HEK293 (cell line): ENCODE results near the gene NECAB3.

ENCODE experiments used
- EGR2 ChIP-seq: fragments of 450-650 bp; formaldehyde crosslinking; IDR thresholded peaks from 2 replicates; pipeline ENCODE4 v1.5.1; 2016; ENCODE audit warnings: low read depth, missing biosample characterization, missing genetic modification characterization
- GLIS1 ChIP-seq: fragments of 450-650 bp; formaldehyde crosslinking; IDR thresholded peaks from 2 replicates; pipeline ENCODE4 v1.5.1; 2016; ENCODE audit warnings: missing biosample characterization, missing genetic modification characterization
- GLIS2 ChIP-seq: fragments of 450-650 bp; formaldehyde crosslinking; IDR thresholded peaks from 2 replicates; pipeline ENCODE4 v1.5.1; 2016; ENCODE audit warnings: missing biosample characterization, missing genetic modification characterization
- KLF10 ChIP-seq: fragments of 450-650 bp; IDR thresholded peaks from 2 replicates; pipeline ENCODE4 v1.5.1; 2018; ENCODE audit warnings: missing biosample characterization, mild to moderate bottlenecking, missing genetic modification characterization
- KLF8 ChIP-seq: fragments of 450-650 bp; formaldehyde crosslinking; IDR thresholded peaks from 2 replicates; pipeline ENCODE4 v1.5.1; 2016; ENCODE audit warnings: missing biosample characterization, missing genetic modification characterization
- KLF9 ChIP-seq: fragments of 450-650 bp; formaldehyde crosslinking; IDR thresholded peaks from 2 replicates; pipeline ENCODE4 v1.5.1; 2016; ENCODE audit warnings: missing biosample characterization, missing genetic modification characterization, low read depth
- MEIS1 ChIP-seq: sonication (generic); formaldehyde crosslinking; IDR thresholded peaks from 2 replicates; pipeline ENCODE4 v1.8.1; 2022; ENCODE audit warnings: missing genetic modification reagents, mild to moderate bottlenecking, borderline replicate concordance
- OSR2 ChIP-seq: fragments of 450-650 bp; formaldehyde crosslinking; IDR thresholded peaks from 2 replicates; pipeline ENCODE4 v1.5.1; 2016; ENCODE audit warnings: missing biosample characterization, missing genetic modification characterization
- REPIN1 ChIP-seq: fragments of 450-650 bp; formaldehyde crosslinking; IDR thresholded peaks from 2 replicates; pipeline ENCODE4 v1.5.1; 2017; ENCODE audit warnings: missing biosample characterization, missing genetic modification characterization, low read depth
- SCRT1 ChIP-seq: fragments of 450-650 bp; formaldehyde crosslinking; IDR thresholded peaks from 2 replicates; pipeline ENCODE4 v1.5.1; 2016; ENCODE audit warnings: missing biosample characterization, missing genetic modification characterization, borderline replicate concordance
- SCRT2 ChIP-seq: fragments of 450-650 bp; formaldehyde crosslinking; IDR thresholded peaks from 2 replicates; pipeline ENCODE4 v1.5.1; 2016; ENCODE audit warnings: missing biosample characterization, missing genetic modification characterization
- SETDB1 ChIP-seq: IDR thresholded peaks from one replicate; pipeline ENCODE4 v1.6.1; 2017; ENCODE audit warnings: mild to moderate bottlenecking, low read length, moderate library complexity, mixed read lengths; ENCODE audit not compliant: insufficient read length
- SP2 ChIP-seq: fragments of 450-650 bp; formaldehyde crosslinking; IDR thresholded peaks from 2 replicates; pipeline ENCODE4 v1.5.1; 2016; ENCODE audit warnings: missing biosample characterization, missing genetic modification characterization
- SP3 ChIP-seq: fragments of 450-650 bp; formaldehyde crosslinking; IDR thresholded peaks from 2 replicates; pipeline ENCODE4 v1.5.1; 2016; ENCODE audit warnings: missing biosample characterization, missing genetic modification characterization
- ZBTB1 ChIP-seq: fragments of 450-650 bp; formaldehyde crosslinking; IDR thresholded peaks from 2 replicates; pipeline ENCODE4 v1.5.1; 2016; ENCODE audit warnings: missing biosample characterization, missing genetic modification characterization
- ZBTB17 ChIP-seq: fragments of 450-650 bp; formaldehyde crosslinking; IDR thresholded peaks from 2 replicates; pipeline ENCODE4 v1.5.1; 2016; ENCODE audit warnings: missing biosample characterization, missing genetic modification characterization
- ZFHX2 ChIP-seq: fragments of 450-650 bp; formaldehyde crosslinking; conservative IDR thresholded peaks from 2 replicates; pipeline ENCODE4 v1.5.1; 2016; ENCODE audit warnings: missing biosample characterization, missing genetic modification characterization
- ZNF391 ChIP-seq: fragments of 450-650 bp; formaldehyde crosslinking; IDR thresholded peaks from 2 replicates; pipeline ENCODE4 v1.5.1; 2016; ENCODE audit warnings: low read depth, missing biosample characterization, missing genetic modification characterization, borderline replicate concordance
- ZNF600 ChIP-seq: fragments of 450-650 bp; formaldehyde crosslinking; IDR thresholded peaks from 2 replicates; pipeline ENCODE4 v1.5.1; 2016; ENCODE audit warnings: missing biosample characterization, missing genetic modification characterization
- ZNF660 ChIP-seq: fragments of 450-650 bp; IDR thresholded peaks from 2 replicates; pipeline ENCODE4 v1.5.1; 2018; ENCODE audit warnings: missing biosample characterization, mild to moderate bottlenecking, missing genetic modification characterization
- ZSCAN16 ChIP-seq: fragments of 450-650 bp; formaldehyde crosslinking; IDR thresholded peaks from 2 replicates; pipeline ENCODE4 v1.5.1; 2016; ENCODE audit warnings: missing biosample characterization, missing genetic modification characterization
- ZSCAN23 ChIP-seq: fragments of 450-650 bp; formaldehyde crosslinking; IDR thresholded peaks from 2 replicates; pipeline ENCODE4 v1.5.1; 2016; ENCODE audit warnings: missing biosample characterization, missing genetic modification characterization
- TF ChIP-seq, protein P1 (sequence below): fragments of 450-650 bp; formaldehyde crosslinking; IDR thresholded peaks from 2 replicates; pipeline ENCODE4 v1.5.1; 2016; ENCODE audit warnings: missing biosample characterization, missing genetic modification characterization
- TF ChIP-seq, protein P2 (sequence below): fragments of 450-650 bp; formaldehyde crosslinking; IDR thresholded peaks from 2 replicates; pipeline ENCODE4 v1.5.1; 2016; ENCODE audit warnings: missing biosample characterization, missing genetic modification characterization
- TF ChIP-seq, protein P3 (sequence below): fragments of 450-650 bp; formaldehyde crosslinking; IDR thresholded peaks from 2 replicates; pipeline ENCODE4 v1.5.1; 2016; ENCODE audit warnings: missing biosample characterization, missing genetic modification characterization
- TF ChIP-seq, protein P4 (sequence below): sonication (generic); formaldehyde crosslinking; IDR thresholded peaks from 2 replicates; pipeline ENCODE4 v1.8.1; 2022; ENCODE audit warnings: mild to moderate bottlenecking, moderate library complexity, missing genetic modification reagents
- TF ChIP-seq, protein P5 (sequence below): fragments of 450-650 bp; formaldehyde crosslinking; IDR thresholded peaks from 2 replicates; pipeline ENCODE4 v1.5.1; 2017; ENCODE audit warnings: missing biosample characterization, missing genetic modification characterization
- TF ChIP-seq, protein P6 (sequence below): fragments of 450-650 bp; formaldehyde crosslinking; IDR thresholded peaks from 2 replicates; pipeline ENCODE4; 2016; ENCODE audit warnings: missing biosample characterization, missing genetic modification characterization

NECAB3 gene

DNA sequence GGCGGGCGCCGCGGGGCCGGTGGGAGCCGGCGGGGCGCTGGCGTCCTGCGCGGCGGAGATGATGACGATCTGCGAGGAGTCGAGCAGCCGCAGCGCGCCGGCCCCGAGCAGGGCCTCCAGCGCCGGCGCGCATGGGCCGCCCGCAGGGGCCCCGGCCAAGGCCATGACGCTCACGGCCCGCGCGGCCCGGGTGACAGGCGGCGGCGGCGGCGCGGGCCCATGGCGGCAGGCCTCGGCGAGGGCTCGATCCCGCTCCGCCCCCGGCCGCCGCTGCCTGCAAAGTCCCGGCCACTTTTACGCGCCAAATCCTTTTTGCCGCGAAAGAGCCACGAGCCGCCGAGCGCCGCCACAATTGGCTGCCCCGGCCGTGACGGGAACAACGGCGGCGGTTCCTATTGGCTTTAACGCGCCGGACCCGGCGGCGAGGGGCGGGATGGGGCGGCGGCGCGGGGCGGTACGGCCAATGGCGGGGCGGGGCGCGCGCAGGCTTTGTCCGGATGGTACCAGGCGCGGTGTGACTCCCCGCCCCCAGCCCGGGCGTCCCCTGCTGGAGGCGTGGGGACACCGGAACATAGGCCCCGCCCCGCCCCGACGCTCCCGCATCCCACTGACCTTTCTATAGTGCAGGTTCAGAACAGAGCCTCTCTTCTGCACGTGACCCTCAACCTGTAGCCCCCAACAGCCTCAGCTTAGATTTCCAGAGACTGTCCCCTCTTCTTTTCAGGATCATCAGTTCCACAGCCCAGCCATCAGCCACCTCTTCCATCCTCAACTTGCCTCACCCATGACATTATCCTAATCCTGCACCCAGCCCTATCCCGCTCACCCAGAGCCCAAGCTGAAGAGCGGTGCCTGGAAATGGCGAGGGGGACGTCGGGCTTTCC is 12.1 kb upstream of the NECAB3 start, which contains the start of gene E2F1 (continued):
- TF ChIP-seq GLIS2 (tag by site-specific recombination) (peak; percentile 37; the same call in 1 of the 2 replicates), KLF10 (tag by site-specific recombination) (peak; percentile 56; the same call in 1 of the 2 replicates), SETDB1 (no peak), ZNF660 (tag by site-specific recombination) (no peak), REPIN1 (tag by site-specific recombination) (no peak), ZBTB1 (tag by site-specific recombination) (peak; percentile 50; the same call in 1 of the 2 replicates), ZSCAN16 (tag by site-specific recombination) (0 out of 2 replicates have a peak, but pooled peaks have one; percentile 60), GLIS1 (tag by site-specific recombination) (peak; percentile 30; the same call in 1 of the 2 replicates), ZNF391 (tag by site-specific recombination) (0 out of 2 replicates have a peak, but pooled peaks have one; percentile 13), KLF8 (peak; percentile 88), SP2 (tag by site-specific recombination) (peak; percentile 90), KLF9 (tag by site-specific recombination) (peak; percentile 45; the same call in 1 of the 2 replicates), SCRT2 (peak; percentile 92), EGR2 (tag by site-specific recombination) (peak; percentile 60), ZNF600 (tag by site-specific recombination) (peak; percentile 98), MEIS1 (CRISPR knock-in tag) (0 out of 2 replicates have a peak, but pooled peaks have one; percentile 33), OSR2 (tag by site-specific recombination) (no peak), SP3 (tag by site-specific recombination) (peak; percentile 88), ZSCAN23 (no peak), SCRT1 (tag by site-specific recombination) (peak; percentile 82), ZBTB17 (peak; percentile 59; the same call in 1 of the 2 replicates), ZFHX2 (tag by site-specific recombination) (peak; percentile 57)
- TF ChIP-seq, protein P1, sequence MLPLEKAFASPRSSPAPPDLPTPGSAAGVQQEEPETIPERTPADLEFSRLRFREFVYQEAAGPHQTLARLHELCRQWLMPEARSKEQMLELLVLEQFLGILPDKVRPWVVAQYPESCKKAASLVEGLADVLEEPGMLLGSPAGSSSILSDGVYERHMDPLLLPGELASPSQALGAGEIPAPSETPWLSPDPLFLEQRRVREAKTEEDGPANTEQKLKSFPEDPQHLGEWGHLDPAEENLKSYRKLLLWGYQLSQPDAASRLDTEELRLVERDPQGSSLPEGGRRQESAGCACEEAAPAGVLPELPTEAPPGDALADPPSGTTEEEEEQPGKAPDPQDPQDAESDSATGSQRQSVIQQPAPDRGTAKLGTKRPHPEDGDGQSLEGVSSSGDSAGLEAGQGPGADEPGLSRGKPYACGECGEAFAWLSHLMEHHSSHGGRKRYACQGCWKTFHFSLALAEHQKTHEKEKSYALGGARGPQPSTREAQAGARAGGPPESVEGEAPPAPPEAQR (tag by site-specific recombination), result no peak
- TF ChIP-seq, protein P2, sequence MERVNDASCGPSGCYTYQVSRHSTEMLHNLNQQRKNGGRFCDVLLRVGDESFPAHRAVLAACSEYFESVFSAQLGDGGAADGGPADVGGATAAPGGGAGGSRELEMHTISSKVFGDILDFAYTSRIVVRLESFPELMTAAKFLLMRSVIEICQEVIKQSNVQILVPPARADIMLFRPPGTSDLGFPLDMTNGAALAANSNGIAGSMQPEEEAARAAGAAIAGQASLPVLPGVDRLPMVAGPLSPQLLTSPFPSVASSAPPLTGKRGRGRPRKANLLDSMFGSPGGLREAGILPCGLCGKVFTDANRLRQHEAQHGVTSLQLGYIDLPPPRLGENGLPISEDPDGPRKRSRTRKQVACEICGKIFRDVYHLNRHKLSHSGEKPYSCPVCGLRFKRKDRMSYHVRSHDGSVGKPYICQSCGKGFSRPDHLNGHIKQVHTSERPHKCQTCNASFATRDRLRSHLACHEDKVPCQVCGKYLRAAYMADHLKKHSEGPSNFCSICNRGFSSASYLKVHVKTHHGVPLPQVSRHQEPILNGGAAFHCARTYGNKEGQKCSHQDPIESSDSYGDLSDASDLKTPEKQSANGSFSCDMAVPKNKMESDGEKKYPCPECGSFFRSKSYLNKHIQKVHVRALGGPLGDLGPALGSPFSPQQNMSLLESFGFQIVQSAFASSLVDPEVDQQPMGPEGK (tag by site-specific recombination), result peak; percentile 71
- TF ChIP-seq, protein P3, sequence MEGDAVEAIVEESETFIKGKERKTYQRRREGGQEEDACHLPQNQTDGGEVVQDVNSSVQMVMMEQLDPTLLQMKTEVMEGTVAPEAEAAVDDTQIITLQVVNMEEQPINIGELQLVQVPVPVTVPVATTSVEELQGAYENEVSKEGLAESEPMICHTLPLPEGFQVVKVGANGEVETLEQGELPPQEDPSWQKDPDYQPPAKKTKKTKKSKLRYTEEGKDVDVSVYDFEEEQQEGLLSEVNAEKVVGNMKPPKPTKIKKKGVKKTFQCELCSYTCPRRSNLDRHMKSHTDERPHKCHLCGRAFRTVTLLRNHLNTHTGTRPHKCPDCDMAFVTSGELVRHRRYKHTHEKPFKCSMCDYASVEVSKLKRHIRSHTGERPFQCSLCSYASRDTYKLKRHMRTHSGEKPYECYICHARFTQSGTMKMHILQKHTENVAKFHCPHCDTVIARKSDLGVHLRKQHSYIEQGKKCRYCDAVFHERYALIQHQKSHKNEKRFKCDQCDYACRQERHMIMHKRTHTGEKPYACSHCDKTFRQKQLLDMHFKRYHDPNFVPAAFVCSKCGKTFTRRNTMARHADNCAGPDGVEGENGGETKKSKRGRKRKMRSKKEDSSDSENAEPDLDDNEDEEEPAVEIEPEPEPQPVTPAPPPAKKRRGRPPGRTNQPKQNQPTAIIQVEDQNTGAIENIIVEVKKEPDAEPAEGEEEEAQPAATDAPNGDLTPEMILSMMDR (tag by site-specific recombination), result peak; percentile 69; the same call in 1 of the 2 replicates
- TF ChIP-seq, protein P4, sequence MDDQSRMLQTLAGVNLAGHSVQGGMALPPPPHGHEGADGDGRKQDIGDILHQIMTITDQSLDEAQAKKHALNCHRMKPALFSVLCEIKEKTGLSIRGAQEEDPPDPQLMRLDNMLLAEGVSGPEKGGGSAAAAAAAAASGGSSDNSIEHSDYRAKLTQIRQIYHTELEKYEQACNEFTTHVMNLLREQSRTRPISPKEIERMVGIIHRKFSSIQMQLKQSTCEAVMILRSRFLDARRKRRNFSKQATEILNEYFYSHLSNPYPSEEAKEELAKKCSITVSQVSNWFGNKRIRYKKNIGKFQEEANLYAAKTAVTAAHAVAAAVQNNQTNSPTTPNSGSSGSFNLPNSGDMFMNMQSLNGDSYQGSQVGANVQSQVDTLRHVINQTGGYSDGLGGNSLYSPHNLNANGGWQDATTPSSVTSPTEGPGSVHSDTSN (CRISPR knock-in tag), result peak; percentile 85; the same call in 1 of the 2 replicates
- TF ChIP-seq, protein P5, sequence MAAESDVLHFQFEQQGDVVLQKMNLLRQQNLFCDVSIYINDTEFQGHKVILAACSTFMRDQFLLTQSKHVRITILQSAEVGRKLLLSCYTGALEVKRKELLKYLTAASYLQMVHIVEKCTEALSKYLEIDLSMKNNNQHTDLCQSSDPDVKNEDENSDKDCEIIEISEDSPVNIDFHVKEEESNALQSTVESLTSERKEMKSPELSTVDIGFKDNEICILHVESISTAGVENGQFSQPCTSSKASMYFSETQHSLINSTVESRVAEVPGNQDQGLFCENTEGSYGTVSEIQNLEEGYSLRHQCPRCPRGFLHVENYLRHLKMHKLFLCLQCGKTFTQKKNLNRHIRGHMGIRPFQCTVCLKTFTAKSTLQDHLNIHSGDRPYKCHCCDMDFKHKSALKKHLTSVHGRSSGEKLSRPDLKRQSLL (tag by site-specific recombination), result peak; percentile 7; the same call in 1 of the 2 replicates
- TF ChIP-seq, protein P6, sequence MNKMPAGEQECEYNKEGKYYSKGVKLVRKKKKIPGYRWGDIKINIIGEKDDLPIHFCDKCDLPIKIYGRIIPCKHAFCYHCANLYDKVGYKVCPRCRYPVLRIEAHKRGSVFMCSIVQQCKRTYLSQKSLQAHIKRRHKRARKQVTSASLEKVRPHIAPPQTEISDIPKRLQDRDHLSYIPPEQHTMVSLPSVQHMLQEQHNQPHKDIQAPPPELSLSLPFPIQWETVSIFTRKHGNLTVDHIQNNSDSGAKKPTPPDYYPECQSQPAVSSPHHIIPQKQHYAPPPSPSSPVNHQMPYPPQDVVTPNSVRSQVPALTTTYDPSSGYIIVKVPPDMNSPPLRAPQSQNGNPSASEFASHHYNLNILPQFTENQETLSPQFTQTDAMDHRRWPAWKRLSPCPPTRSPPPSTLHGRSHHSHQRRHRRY (tag by site-specific recombination), result no peak
